Lower lobe of right lung (tissue), 2 donors: ENCODE measurements around the gene HCLS1. TPM values are rescaled to one million over a fixed set of nuclear protein-coding genes. Genes with fewer than 3 reads are reported as not detected.
"Not testable (repeated sequence)": the region's sequence is repeated elsewhere in the genome, so short reads cannot be mapped to it uniquely, and the experiment has no call there.

Experiments
- ATAC-seq, 2 donors: fragments of 200-7000 bp; cut with Tn5 transposase; one replicate each; pipeline ENCODE4 v1.9.1; 2020 to 2022; ENCODE audit warnings: mild to moderate bottlenecking in 2 of 2, moderate library complexity in 2 of 2
- DNase-seq: peaks from one replicate; pipeline ENCODE4 v3.0.0-alpha.2; 2020
- H3K27ac ChIP-seq: fragments of 200-600 bp; one replicate; pipeline ENCODE4 v1.8.0; 2022
- H3K27me3 ChIP-seq: fragments of 200-600 bp; one replicate; pipeline ENCODE4 v1.8.0; 2022; ENCODE audit warnings: low read depth
- H3K36me3 ChIP-seq: fragments of 200-600 bp; one replicate; pipeline ENCODE4 v1.8.0; 2022; ENCODE audit warnings: mild to moderate bottlenecking
- H3K4me1 ChIP-seq: fragments of 200-600 bp; one replicate; pipeline ENCODE4 v1.8.0; 2022
- H3K4me3 ChIP-seq: fragments of 200-600 bp; one replicate; pipeline ENCODE4 v1.8.0; 2022; ENCODE audit warnings: mild to moderate bottlenecking
- H3K9me3 ChIP-seq: fragments of 200-600 bp; one replicate; pipeline ENCODE4 v1.8.0; 2022
- intact Hi-C: fragments of 100-400 bp; cut with DNase I; formaldehyde crosslinking; loops from one replicate; pipeline ENCODE4 v1.11.0; 2022
- total RNA-seq: library from RNA; stranded (reverse); fragmentation: NEBNext Ultra II Directional; extraction: Animal tissue kit (Norgen Biotek cat#: 25700); gene quantifications from one replicate; pipeline ENCODE4 v1.2.1, GENCODE V29; 2021
- TF ChIP-seq, protein P1 (sequence below): fragments of 200-600 bp; IDR thresholded peaks from one replicate; pipeline ENCODE4 v1.8.0; 2022; ENCODE audit warnings: antibody characterized with exemption, mild to moderate bottlenecking
- donor health status: DM: no; HTN: yes; CAD: no; lungs with severe emphysema.

The HCLS1 gene
- total RNA-seq, 1 donor from 2014 or later: 93.6 TPM

DNA sequence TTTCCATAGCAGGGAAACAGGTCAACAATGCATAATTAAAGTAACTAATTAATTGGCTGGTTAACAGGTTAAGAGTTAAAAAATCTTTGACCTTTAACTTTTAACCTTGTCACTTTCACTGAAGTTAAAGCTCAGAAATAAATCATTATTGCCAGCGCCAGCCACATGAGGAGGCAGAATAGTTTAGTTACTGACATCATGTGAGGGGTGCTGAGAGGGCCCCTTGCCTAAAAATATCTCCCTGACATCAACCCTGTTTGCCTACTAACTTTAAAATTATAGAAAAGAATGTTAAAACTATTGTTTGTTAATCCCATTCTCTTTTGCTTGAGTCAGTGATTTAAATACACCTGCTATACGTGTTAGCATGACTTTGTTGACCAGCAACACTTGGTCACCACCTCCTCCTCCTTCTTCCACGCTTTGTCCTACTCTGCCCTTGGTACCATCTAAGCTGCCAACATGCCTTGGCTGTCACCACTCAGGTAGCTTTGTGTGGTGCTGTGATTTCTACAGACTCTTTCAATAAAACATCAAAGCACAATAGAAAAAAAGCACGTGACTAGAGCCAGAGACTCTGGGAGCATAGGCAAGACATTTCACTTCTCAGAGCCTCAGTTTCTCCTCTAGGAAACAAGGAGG, 64.8 kb downstream of the HCLS1 start:
- H3K9me3 ChIP-seq: no peaks in the 10 kb centered on the region
- H3K4me1 ChIP-seq: no peaks in the 10 kb centered on the region
- H3K36me3 ChIP-seq: no peaks in the 10 kb centered on the region
- no peak overlapping the region for H3K4me3 ChIP-seq
- no peaks in the 10 kb centered on the region for H3K27me3 ChIP-seq
- TF ChIP-seq, protein P1, sequence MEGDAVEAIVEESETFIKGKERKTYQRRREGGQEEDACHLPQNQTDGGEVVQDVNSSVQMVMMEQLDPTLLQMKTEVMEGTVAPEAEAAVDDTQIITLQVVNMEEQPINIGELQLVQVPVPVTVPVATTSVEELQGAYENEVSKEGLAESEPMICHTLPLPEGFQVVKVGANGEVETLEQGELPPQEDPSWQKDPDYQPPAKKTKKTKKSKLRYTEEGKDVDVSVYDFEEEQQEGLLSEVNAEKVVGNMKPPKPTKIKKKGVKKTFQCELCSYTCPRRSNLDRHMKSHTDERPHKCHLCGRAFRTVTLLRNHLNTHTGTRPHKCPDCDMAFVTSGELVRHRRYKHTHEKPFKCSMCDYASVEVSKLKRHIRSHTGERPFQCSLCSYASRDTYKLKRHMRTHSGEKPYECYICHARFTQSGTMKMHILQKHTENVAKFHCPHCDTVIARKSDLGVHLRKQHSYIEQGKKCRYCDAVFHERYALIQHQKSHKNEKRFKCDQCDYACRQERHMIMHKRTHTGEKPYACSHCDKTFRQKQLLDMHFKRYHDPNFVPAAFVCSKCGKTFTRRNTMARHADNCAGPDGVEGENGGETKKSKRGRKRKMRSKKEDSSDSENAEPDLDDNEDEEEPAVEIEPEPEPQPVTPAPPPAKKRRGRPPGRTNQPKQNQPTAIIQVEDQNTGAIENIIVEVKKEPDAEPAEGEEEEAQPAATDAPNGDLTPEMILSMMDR: no peak
- no peak overlapping the region for H3K27ac ChIP-seq
- intact Hi-C loops: no loop called here
- no peak for ATAC-seq
- DNase-seq: no peak

DNA sequence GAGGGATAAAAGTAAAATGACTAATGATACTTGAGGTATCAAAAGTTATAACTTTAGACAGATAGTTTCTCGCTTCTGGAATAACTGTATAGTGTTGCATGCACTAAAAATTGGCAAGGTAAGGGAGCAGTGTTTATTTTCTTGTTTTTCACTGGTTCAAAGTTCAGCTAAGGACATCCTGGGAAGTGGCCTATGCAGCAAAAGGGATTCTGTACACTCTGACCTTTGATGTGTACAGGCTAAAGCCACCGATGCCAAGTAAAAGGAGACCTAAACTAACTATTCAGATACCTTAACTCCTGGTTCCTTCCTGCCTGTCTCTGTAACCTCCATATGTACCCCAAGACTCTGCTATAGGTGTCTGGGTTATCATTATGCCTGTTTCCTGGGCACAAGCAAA, 65.9 kb downstream of the HCLS1 start:
- ATAC-seq (no peak), DNase-seq (no peak)
- no peaks in the 10 kb centered on the region for H3K27me3 ChIP-seq
- H3K9me3 ChIP-seq: no peaks in the 10 kb centered on the region
- TF ChIP-seq, protein P1: no peak
- no peaks in the 10 kb centered on the region for H3K4me1 ChIP-seq
- intact Hi-C loops: no loop called here
- no peaks in the 10 kb centered on the region for H3K36me3 ChIP-seq
- no peak overlapping the region for H3K4me3 ChIP-seq
- no peak overlapping the region for H3K27ac ChIP-seq

DNA sequence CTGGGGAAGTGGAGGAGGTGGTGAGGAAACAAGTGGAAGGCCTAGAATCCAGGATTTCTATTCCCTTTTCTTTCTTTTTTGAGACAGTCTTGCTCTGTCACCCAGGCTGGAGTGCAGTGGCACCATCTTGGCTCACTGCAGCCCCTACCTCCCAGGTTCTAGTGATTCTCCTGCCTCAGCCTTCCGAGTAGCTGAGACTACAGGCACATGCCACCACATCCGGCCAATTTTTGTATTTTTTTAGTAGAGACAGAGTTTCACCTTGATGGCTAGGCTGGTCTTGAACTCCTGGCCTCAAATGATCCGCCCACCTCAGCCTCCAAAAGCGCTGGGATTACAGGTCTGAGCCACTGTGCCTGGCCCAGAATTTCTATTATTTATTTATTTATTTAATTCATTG, 66.9 kb downstream of the HCLS1 start:
- H3K27me3 ChIP-seq, DNase-seq, intact Hi-C loops, H3K4me3 ChIP-seq, H3K9me3 ChIP-seq, H3K4me1 ChIP-seq, ATAC-seq, H3K36me3 ChIP-seq, H3K27ac ChIP-seq: not testable (repeated sequence)

DNA sequence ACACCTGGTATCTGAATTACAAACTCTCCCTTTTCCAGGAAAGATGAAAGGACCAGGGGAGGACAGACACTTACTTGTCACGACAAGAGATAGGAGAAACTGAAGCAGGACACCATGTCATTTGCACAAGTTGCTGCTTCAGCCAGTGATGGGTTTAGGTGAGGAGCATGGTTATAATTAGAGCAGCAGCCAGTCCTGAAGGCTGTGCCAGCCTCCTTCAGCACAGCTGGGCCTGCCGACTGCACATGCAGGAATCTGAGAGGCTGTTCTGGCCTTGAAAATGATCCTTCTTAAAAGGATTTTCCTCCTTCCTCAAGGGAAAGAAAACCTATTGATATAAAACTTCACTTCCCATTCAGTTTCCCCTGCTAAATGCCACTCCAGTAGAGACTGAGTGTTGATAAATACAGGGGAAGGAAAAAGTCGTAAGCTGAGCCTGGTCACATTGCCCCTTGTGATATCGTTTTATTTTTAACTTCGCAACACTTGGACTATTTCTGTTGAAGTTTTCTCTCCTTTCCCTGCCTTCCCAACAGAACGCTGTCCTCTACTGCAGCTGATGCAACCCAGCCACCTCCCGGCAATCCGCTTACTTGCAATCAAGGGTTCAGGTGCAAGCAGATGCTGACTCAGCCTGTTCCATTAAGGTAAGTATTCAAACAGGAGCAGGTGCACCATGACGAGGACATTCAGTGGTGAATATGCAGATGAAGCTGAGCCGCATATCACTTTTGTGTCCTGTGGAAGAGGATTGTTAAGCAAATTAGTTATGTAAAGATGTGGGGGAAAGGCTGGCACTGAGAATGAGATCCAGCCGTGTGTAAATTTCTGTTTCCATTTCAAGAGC, 67.6 kb downstream of the HCLS1 start, which contains the start of gene FBXO40:
Gene FBXO40 (plus strand): TSS at position 524 of the 847 bp plus-strand sequence. CDS start 27,197 bp downstream, outside the sequence.
- H3K27ac ChIP-seq: no peak within 1 kb of the TSS
- no peaks in the 10 kb centered on the region for H3K27me3 ChIP-seq
- ATAC-seq: no peak
- no peak within 1 kb of the TSS for H3K4me3 ChIP-seq
- TF ChIP-seq, protein P1: no peak
- H3K36me3 ChIP-seq: no peaks in the 10 kb centered on the region
- intact Hi-C loops: no loop called here
- H3K4me1 ChIP-seq: no peaks in the 10 kb centered on the region
- H3K9me3 ChIP-seq: no peaks in the 10 kb centered on the region
- no peak for DNase-seq

DNA sequence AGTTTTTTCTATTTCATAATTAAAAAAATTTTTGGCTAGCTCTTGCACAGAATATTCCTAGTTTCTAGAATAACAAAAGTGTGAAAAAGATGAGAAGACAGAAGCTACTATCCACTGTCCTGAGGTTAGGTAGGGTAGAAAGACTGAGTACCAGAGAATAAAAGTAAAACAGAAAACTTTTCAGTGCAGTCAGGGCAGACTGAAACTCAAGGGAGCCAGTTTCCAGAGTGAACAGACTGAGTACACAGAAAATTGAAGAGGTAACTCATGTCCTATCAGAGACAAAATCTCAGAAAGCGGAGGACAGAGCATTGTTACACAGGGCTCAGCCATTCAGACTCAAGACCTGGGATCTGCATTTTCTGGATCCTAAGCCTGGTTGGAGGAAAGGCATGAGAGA, 76.3 kb downstream of the HCLS1 start:
- intact Hi-C loops: no loop called here
- TF ChIP-seq, protein P1: no peak
- ATAC-seq (no peak), DNase-seq (no peak)
- no peak overlapping the region for H3K4me3 ChIP-seq
- H3K4me1 ChIP-seq: no peaks in the 10 kb centered on the region
- H3K36me3 ChIP-seq: no peaks in the 10 kb centered on the region
- no peaks in the 10 kb centered on the region for H3K27me3 ChIP-seq
- H3K9me3 ChIP-seq: no peaks in the 10 kb centered on the region
- H3K27ac ChIP-seq: no peak overlapping the region

DNA sequence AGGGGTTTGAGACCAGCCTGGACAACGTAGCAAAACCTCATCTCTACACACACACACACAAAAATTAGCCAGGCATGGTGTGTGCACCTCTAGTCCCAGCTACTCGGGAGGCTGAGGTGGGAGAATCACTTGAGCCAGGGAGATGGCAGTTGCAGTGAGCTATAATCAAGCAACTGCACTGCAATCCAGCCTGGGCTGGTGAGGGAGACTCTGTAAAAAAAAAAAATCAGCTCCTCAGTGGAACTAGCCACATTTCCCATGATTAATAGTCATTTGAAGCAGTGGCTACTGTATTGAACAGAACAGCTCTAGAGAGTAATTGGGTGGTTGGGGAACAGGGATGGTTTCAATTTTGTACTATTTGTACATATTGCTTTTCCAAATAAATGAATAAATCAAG, 79.0 kb downstream of the HCLS1 start:
- intact Hi-C loops: no loop called here
- H3K4me1 ChIP-seq: no peaks in the 10 kb centered on the region
- ATAC-seq: no peak
- no peak overlapping the region for H3K4me3 ChIP-seq
- no peaks in the 10 kb centered on the region for H3K36me3 ChIP-seq
- DNase-seq: no peak
- H3K9me3 ChIP-seq: no peaks in the 10 kb centered on the region
- TF ChIP-seq, protein P1: no peak
- H3K27ac ChIP-seq: no peak overlapping the region
- no peaks in the 10 kb centered on the region for H3K27me3 ChIP-seq
